A549 (cell line): ENCODE results near the gene PDE8A. TPM values are rescaled to one million over a fixed set of nuclear protein-coding genes. Genes with fewer than 3 reads are reported as not detected.
A peak's percentile ranks its signal among the peaks of the same experiment; 100 is the strongest.

Experiments used
- ATAC-seq, 2 experiments: fragments of 200-7000 bp in 1 of 2; fragments of >200 bp in 1 of 2; cut with Nextera tagmentation in 1 of 2; cut with Tn5 transposase in 1 of 2; 3 replicates each; pipeline versions ENCODE4 v1.8.0 to v1.9.1; 2018 to 2020; ENCODE audit warnings: mild to moderate bottlenecking in 1 of 2, moderate library complexity in 1 of 2
- CTCF ChIA-PET: fragments of 300-600 bp; sonication (Branson Sonifier 250); formaldehyde crosslinking; extraction: SDS; loops from one replicate; lab custom pipeline; 2021; ENCODE audit warnings: antibody characterized with exemption, inconsistent platforms; lab: Yijun Ruan, JAX
- POLR2A ChIA-PET: fragments of 350-600 bp; formaldehyde crosslinking; extraction: SDS; loops from one replicate; lab custom pipeline; 2021; ENCODE audit warnings: antibody characterized with exemption, inconsistent platforms; lab: Yijun Ruan, JAX
- DNase-seq, 2 experiments: peaks; one replicate each; pipeline versions ENCODE4 v3.0.0 to v3.0.0-alpha.2; 2011 to 2016; ENCODE audit warnings: low read depth in 1 of 2, low spot score in 1 of 2
- FAIRE-seq: peaks from 2 replicates; lab custom pipeline; 2011; peaks lifted over from hg19 to GRCh38; lab: Jason Lieb, UNC
- H3K27ac ChIP-seq, 2 experiments: fragments of >200 bp; sonication (Bioruptor Twin); formaldehyde crosslinking; 3 replicates each; pipeline ENCODE4 v1.5.1; 2016 to 2017
- H3K4me1 ChIP-seq: fragments of >200 bp; sonication (Bioruptor Twin); formaldehyde crosslinking; 3 replicates; pipeline ENCODE4 v1.6.1; 2016
- H3K4me2 ChIP-seq: fragments of >200 bp; sonication (Bioruptor Twin); formaldehyde crosslinking; 3 replicates; pipeline ENCODE4 v1.6.1; 2016
- H3K4me3 ChIP-seq: fragments of >200 bp; sonication (Bioruptor Twin); formaldehyde crosslinking; 3 replicates; pipeline ENCODE4 v1.5.1; 2016
- H3K9me3 ChIP-seq: fragments of >200 bp; sonication (Bioruptor Twin); formaldehyde crosslinking; 3 replicates; pipeline ENCODE4 v1.6.1; 2016
- CHD4 ChIP-seq: fragments of 200-600 bp; sonication (generic); IDR thresholded peaks from 2 replicates; pipeline ENCODE4 v1.6.1; 2016; ENCODE audit warnings: antibody characterized with exemption, mild to moderate bottlenecking, borderline replicate concordance
- EHF ChIP-seq: fragments of 250-450 bp; sonication (Bioruptor Pico); IDR thresholded peaks from 2 replicates; pipeline ENCODE4 v1.5.0; 2020; ENCODE audit warnings: mild to moderate bottlenecking
- ELK1 ChIP-seq: fragments of 150-350 bp; IDR thresholded peaks from 2 replicates; pipeline ENCODE4 v1.6.1; 2014; ENCODE audit warnings: low read depth, mild to moderate bottlenecking, low read length
- EP300 ChIP-seq, 2 experiments: fragments of >200 bp; sonication (Bioruptor Twin); formaldehyde crosslinking; IDR thresholded peaks; 2 replicates in 1 of 2; 3 replicates in 1 of 2; pipeline ENCODE4 v1.6.1; 2016 to 2017
- ESRRA ChIP-seq: fragments of 150-350 bp; IDR thresholded peaks from 2 replicates; pipeline ENCODE4 v1.6.1; 2014; ENCODE audit warnings: mild to moderate bottlenecking, low read length, borderline replicate concordance
- FOSL2 ChIP-seq, 2 experiments: fragments of 450-650 bp in 1 of 2; fragments of >200 bp in 1 of 2; sonication (Bioruptor Twin) in 1 of 2; formaldehyde crosslinking; IDR thresholded peaks; 2 replicates each; pipeline versions ENCODE4 v1.5.0 to v1.6.1; 2016 to 2020; ENCODE audit warnings: mild to moderate bottlenecking in 1 of 2, moderate library complexity in 1 of 2
- HEYL ChIP-seq: fragments of 250-450 bp; sonication (Bioruptor Pico); IDR thresholded peaks from 2 replicates; pipeline ENCODE4 v1.8.0; 2021; ENCODE audit warnings: mild to moderate bottlenecking, moderate library complexity
- HOXA7 ChIP-seq: fragments of 250-450 bp; sonication (Bioruptor Pico); IDR thresholded peaks from 2 replicates; pipeline ENCODE4 v1.5.0; 2020; ENCODE audit warnings: mild to moderate bottlenecking, moderate library complexity
- HOXB13 ChIP-seq: fragments of 250-450 bp; sonication (Bioruptor Pico); IDR thresholded peaks from 2 replicates; pipeline ENCODE4 v1.5.0; 2020; ENCODE audit warnings: low read depth, mild to moderate bottlenecking, moderate library complexity
- HOXB5 ChIP-seq: fragments of 250-450 bp; sonication (Bioruptor Pico); IDR thresholded peaks from 2 replicates; pipeline ENCODE4 v1.5.0; 2020; ENCODE audit warnings: mild to moderate bottlenecking, moderate library complexity
- JUN ChIP-seq, 2 experiments: fragments of >200 bp; sonication (Bioruptor Twin); formaldehyde crosslinking; IDR thresholded peaks; 2 replicates in 1 of 2; 3 replicates in 1 of 2; pipeline ENCODE4 v1.6.1; 2016 to 2017
- KDM5A ChIP-seq: fragments of 200-600 bp; sonication (generic); IDR thresholded peaks from 2 replicates; pipeline ENCODE4 v1.6.1; 2016; ENCODE audit warnings: antibody characterized with exemption, mild to moderate bottlenecking
- MAFK ChIP-seq: fragments of 450-650 bp; IDR thresholded peaks from 2 replicates; pipeline ENCODE4 v1.6.1; 2014; ENCODE audit not compliant: partially characterized antibody
- MAX ChIP-seq: IDR thresholded peaks from 2 replicates; pipeline ENCODE4 v1.6.1; 2012
- MYC ChIP-seq: IDR thresholded peaks from 2 replicates; pipeline ENCODE4 v1.6.1; 2012; ENCODE audit warnings: mild to moderate bottlenecking, inconsistent platforms, low read length, improper control_type of control experiment, borderline replicate concordance
- NFE2L2 ChIP-seq: fragments of 150-350 bp; conservative IDR thresholded peaks from 2 replicates; pipeline ENCODE4 v1.6.1; 2014; ENCODE audit warnings: low read length
- NPAS2 ChIP-seq: fragments of 250-450 bp; sonication (Bioruptor Pico); IDR thresholded peaks from 2 replicates; pipeline ENCODE4 v1.8.0; 2022; ENCODE audit warnings: mild to moderate bottlenecking, moderate library complexity, borderline replicate concordance
- NR3C1 ChIP-seq: fragments of >200 bp; sonication (Bioruptor Twin); formaldehyde crosslinking; IDR thresholded peaks from 3 replicates; pipeline ENCODE4 v1.6.1; 2017
- RCOR1 ChIP-seq: fragments of 150-350 bp; IDR thresholded peaks from 2 replicates; pipeline ENCODE4 v1.6.1; 2014; ENCODE audit warnings: antibody characterized with exemption, low read length, low read depth
- REST ChIP-seq: fragments of 200-600 bp; sonication (generic); IDR thresholded peaks from 2 replicates; pipeline ENCODE4 v1.6.1; 2016; ENCODE audit warnings: antibody characterized with exemption, mild to moderate bottlenecking, moderate library complexity
- RFX5 ChIP-seq: fragments of 450-650 bp; IDR thresholded peaks from 2 replicates; pipeline ENCODE4 v1.7.1; 2014; ENCODE audit warnings: antibody characterized with exemption, mild to moderate bottlenecking, moderate library complexity
- RNF2 ChIP-seq: fragments of 200-600 bp; sonication (generic); IDR thresholded peaks from 2 replicates; pipeline ENCODE4 v1.6.1; 2016; ENCODE audit warnings: low read depth, mild to moderate bottlenecking, antibody characterized with exemption, moderate library complexity, borderline replicate concordance
- SMC3 ChIP-seq: fragments of >200 bp; sonication (Bioruptor Twin); formaldehyde crosslinking; IDR thresholded peaks from 3 replicates; pipeline ENCODE4 v1.6.1; 2018; ENCODE audit warnings: inconsistent platforms
- TFCP2L1 ChIP-seq: fragments of 250-450 bp; sonication (Bioruptor Pico); IDR thresholded peaks from 2 replicates; pipeline ENCODE4 v1.5.0; 2021; ENCODE audit warnings: mild to moderate bottlenecking
- ZFP36 ChIP-seq: fragments of 450-650 bp; IDR thresholded peaks from 2 replicates; pipeline ENCODE4 v1.6.1; 2014; ENCODE audit warnings: borderline replicate concordance; ENCODE audit not compliant: partially characterized antibody
- ZNF302 ChIP-seq: fragments of 250-450 bp; sonication (Bioruptor Pico); IDR thresholded peaks from 2 replicates; pipeline ENCODE4 v1.9.0; 2021; ENCODE audit warnings: inconsistent platforms, mild to moderate bottlenecking, moderate library complexity
- ZSCAN20 ChIP-seq: fragments of 250-450 bp; sonication (Bioruptor Pico); IDR thresholded peaks from 2 replicates; pipeline ENCODE4 v1.8.0; 2022; ENCODE audit warnings: mild to moderate bottlenecking, moderate library complexity
- WGBS: methylation state at CpG from one replicate; pipeline ENCODE4 v1.1.6; 2017; ENCODE audit errors: missing lambda C conversion rate; 5-methylcytosine and 5-hydroxymethylcytosine counted together
- polyA plus RNA-seq, 4 experiments: library from polyadenylated mRNA; depleted of rRNA in 3 of 4; stranded (reverse); fragments of >200 nt; fragmentation: RNase III in 1 of 4; extraction: RNeasy Plus Mini Kit Qiagen cat#74134 plus additional on column Dnase treatment in 1 of 4; gene quantifications; 2 replicates in 3 of 4; 3 replicates in 1 of 4; pipeline ENCODE4 v1.2.3, GENCODE V29; 2011 to 2017
- TF ChIP-seq, protein P1 (sequence below): IDR thresholded peaks from 2 replicates; pipeline ENCODE4 v1.6.1; 2012; ENCODE audit warnings: low read depth, borderline replicate concordance

PDE8A gene
- polyA plus RNA-seq, 2 of the 4 experiments (the other 2 are of a cell fraction), result 45.3 to 204 TPM

GRCh38 chr15:85071061-85071460 is 89.4 kb downstream of the PDE8A start:
- DNase-seq, result no peak
- Histone ChIP-seq H3K4me3 (no peak overlapping the region), H3K4me2 (no peak overlapping the region), H3K4me1 (peaks cover 27% of the 10 kb centered on the region), H3K27ac (peak overlapping the region in 1 of 2 experiments; percentile 5; a peak in 1 of 6 replicates), H3K9me3 (no peaks in the 10 kb centered on the region)
- ATAC-seq, result no peak; a peak in 1 of 6 replicates
- no peak for TF ChIP-seq MAFK
- no peak for TF ChIP-seq SMC3
- TF ChIP-seq ZSCAN20 (CRISPR knock-in tag), result no peak
- no peak for TF ChIP-seq TFCP2L1 (CRISPR knock-in tag)
- no peak for TF ChIP-seq NPAS2
- TF ChIP-seq MYC, result no peak
- no peak for TF ChIP-seq NR3C1
- no peak for TF ChIP-seq FOSL2 (IDR thresholded peaks at IDR 0.05)
- TF ChIP-seq FOSL2 (CRISPR knock-in tag; IDR thresholded peaks at IDR 0.05), result no peak
- no peak for TF ChIP-seq ZNF302 (CRISPR knock-in tag)
- TF ChIP-seq KDM5A, result no peak
- no peak for TF ChIP-seq HOXB13 (CRISPR knock-in tag)
- no peak for TF ChIP-seq CHD4
- no peak for FAIRE-seq
- POLR2A ChIA-PET, result no interaction called here
- CTCF ChIA-PET, result interaction anchor here (1.2 kb wide), 1 partner anchor 117 kb away, joined by 3 read pairs; no protein-coding TSS in a partner anchor
- 93% methylated on average over 2 of the region's 2 CpGs for WGBS

DNA sequence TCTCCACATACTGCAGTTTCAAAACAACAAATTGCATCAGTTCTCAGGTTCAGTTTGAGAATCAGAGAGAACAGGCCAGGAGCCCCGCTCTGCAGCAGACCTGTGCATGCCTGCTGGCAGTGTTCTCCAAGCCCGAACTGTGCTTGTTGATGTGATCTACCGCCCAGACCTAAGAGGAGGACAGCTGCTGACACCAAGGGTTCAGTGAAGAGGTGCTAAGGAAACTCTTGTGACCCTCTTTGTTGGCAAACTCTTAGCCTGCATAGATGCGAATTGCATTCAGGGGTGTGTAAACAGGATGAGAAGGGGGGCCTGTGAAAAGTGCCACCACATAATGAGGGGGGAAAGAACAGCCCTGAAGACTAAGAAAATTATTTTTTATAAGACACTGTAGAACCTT is 89.8 kb downstream of the PDE8A start:
- POLR2A ChIA-PET, result no interaction called here
- TF ChIP-seq ZFP36 (no peak), EHF (CRISPR knock-in tag) (no peak), JUN (IDR thresholded peaks at IDR 0.05) (no peak), MAX (no peak), NPAS2 (no peak), RNF2 (no peak), HOXA7 (no peak), ESRRA (no peak), RCOR1 (no peak), KDM5A (no peak)
- TF ChIP-seq, all 56 proteins: peak for 0
- Histone ChIP-seq H3K4me1 (peaks cover 27% of the 10 kb centered on the region), H3K4me2 (no peak overlapping the region), H3K9me3 (no peaks in the 10 kb centered on the region), H3K27ac (peak overlapping the region in 1 of 2 experiments; percentile 5; a peak in 1 of 6 replicates), H3K4me3 (no peak overlapping the region)
- no peak for FAIRE-seq
- CTCF ChIA-PET, result interaction anchor here (1.2 kb wide), 1 partner anchor 118 kb away, joined by 3 read pairs; no protein-coding TSS in a partner anchor
- WGBS, result 89% methylated on average over 4 of the region's 4 CpGs
- DNase-seq, result no peak
- ATAC-seq, result no peak

DNA sequence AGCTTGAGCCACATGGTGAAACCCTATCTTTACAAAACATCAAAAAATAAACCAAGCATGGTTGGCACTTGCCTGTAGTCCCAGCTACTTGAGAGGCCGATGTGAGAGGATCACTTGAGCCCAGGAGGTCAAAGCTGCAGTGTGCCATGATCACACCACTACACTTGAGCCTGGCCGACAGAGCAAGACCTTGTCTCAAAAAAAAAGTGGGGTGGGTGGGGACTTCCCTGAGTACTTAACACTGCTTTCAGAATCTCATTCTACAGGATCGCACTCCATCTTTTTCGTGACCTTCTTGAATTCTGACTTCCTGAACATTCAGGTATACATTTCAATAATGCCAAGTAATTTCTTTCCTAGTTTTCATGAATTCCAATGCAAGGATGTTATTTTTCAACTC is 91.3 kb downstream of the PDE8A start:
- ChIA-PET CTCF (interaction anchor here (1.0 to 3.0 kb wide), 6 partner anchors 16 to 118 kb away, joined by 3 to 18 read pairs (median 4); no protein-coding TSS in a partner anchor), POLR2A (interaction anchor here (1.6 kb wide), 1 partner anchor 27 kb away, joined by 6 read pairs; no protein-coding TSS in a partner anchor)
- ATAC-seq, result no peak
- Histone ChIP-seq H3K4me2 (peak overlapping the region; percentile 48), H3K27ac (peak overlapping the region; percentile 65 to 68; a peak in 5 of 6 replicates), H3K4me3 (no peak overlapping the region), H3K4me1 (peaks cover 27% of the 10 kb centered on the region), H3K9me3 (no peaks in the 10 kb centered on the region)
- FAIRE-seq, result no peak
- DNase-seq, result no peak
- WGBS, result 90% methylated on average over 4 of the region's 4 CpGs
- TF ChIP-seq NR3C1, result no peak
- TF ChIP-seq HEYL (CRISPR knock-in tag), result no peak
- TF ChIP-seq NFE2L2, result no peak
- no peak for TF ChIP-seq TFCP2L1 (CRISPR knock-in tag)
- no peak for TF ChIP-seq ELK1
- no peak for TF ChIP-seq EP300 (IDR thresholded peaks at IDR 0.05)
- no peak for TF ChIP-seq RFX5
- no peak for TF ChIP-seq REST
- TF ChIP-seq MYC, result no peak
- no peak for TF ChIP-seq EHF (CRISPR knock-in tag)
- TF ChIP-seq, protein P1, sequence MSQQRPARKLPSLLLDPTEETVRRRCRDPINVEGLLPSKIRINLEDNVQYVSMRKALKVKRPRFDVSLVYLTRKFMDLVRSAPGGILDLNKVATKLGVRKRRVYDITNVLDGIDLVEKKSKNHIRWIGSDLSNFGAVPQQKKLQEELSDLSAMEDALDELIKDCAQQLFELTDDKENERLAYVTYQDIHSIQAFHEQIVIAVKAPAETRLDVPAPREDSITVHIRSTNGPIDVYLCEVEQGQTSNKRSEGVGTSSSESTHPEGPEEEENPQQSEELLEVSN, result no peak
- no peak for TF ChIP-seq MAX
- TF ChIP-seq HOXB5 (CRISPR knock-in tag), result no peak
